ENCODE measurements around the gene RFFL.

Gene RFFL

DNA sequence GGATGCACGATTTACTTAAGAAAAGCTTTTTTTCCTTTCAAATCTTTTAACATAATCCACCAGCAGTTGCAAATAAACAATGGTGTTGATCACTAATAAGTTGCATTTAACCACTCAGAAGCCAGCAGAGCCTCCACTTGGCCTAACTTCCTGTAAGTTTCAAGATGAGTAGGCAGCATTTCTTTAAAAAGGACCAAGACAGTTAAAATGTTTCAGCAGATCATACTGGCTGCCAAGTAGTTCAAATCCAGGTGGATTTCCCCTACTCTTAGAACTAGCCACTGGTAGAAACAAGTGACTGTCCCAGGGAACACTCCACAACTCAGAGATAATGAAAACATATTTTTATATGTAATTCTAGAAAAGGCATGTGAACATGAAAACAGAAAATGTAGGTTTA, 17.0 kb upstream of the RFFL start:
- peak in 1 of 5 donors; percentile 81 for DNase-seq

- DNase-seq, result no peak
Measured at GRCh38 chr17:35079547-35080423, 16.3 kb upstream of the RFFL start.

- DNase-seq, result no peak
Measured at GRCh38 chr17:35076874-35077273, 13.4 kb upstream of the RFFL start.

DNA sequence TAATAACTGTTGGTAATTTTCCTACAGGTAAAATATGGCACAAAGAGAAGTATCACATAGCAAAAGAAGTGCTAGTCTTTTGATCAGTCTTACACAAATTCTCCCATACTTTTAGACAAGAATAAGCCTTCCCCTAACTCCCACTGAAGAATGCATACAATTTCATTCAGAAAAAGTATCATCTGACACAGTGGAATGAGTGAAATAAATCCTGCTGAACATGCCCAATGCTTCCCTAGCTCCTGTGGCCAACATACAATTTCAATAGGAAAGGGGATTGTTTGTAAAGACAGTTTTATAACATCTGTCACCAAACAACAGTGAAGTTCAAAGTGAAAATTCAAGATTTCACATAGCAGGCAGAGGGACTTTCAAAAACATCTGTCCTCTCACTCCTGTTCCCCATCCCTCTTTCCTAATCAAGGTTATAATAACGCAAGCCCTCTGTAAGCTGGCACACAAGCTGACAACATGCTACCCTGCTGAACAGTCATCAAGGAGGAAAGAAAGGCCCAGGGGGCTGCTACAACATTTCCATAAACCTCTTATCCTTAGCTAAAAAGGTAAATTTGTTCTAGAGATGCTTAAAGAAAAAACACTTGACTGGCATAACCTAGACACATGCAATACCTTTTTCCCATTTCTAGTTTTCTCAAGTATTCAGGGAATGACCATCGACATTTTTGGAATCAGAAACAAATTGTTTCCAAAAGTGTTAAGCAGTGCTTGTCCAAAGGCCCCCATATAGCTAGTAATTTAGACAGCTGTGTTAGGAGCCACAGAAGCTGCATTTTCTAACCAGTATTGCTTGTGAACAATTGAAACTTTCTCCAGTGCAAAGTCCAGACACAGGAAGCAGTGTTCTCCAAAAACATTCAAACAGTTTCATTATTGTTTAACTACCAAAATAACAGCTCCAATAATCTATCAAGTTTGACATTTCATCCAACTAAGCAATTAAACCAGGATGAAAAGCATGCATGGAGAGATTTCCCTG, 11.5 kb upstream of the RFFL start:
- DNase-seq, result no peak

DNA sequence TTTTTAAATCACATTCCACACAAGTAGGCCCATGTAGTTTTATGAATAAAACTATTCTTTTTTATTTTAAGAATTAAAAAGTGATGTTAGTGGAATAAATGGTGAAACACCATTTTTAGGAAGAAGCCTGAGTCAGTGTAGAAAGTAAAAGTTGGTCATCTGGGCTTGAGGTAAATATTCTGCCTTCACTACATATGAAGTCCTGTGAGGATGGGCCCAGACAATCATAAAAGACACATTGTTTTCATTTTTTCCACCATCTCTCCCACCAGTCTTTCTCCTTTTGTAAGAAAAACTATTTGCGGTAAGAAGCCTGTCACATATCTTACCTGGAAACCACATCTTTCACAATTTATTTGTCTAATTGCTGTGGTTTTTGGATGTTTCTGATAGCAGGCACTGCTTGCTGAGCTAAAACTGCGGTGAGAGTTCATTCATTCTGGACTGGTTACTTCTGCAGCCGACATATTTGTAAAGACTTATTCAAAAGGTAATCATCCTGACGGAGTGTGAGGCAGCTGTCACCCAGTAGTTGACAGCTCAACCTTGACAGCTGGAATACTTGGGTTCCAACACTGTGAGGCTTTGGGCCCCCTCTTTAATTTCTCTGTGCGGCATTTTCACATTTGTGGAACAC, 10.6 kb upstream of the RFFL start:
- DNase-seq, result peak in 1 of 5 donors; percentile 41

- peak in 1 of 5 donors; percentile 66 for DNase-seq
Measured at GRCh38 chr17:35073183-35073790, 9.8 kb upstream of the RFFL start.

DNA sequence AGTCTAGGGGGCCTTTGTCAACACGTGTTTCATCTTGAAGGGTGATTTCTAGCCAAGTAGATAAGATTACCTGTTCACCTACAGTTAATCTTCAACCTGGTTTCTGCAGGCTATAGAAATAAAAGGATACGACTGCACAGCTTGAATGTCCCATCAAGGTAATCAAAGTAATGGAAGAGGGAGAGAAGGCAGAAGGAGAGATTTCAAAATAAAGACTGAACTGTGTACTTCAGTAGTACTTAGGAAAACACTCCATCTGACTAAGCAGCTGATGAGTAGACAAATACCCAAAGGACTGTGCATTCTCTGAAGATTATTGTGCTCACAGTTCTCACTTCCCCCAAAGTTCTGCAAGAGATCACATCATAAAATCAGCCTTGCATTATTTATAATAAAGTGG, 5.8 kb upstream of the RFFL start:
- DNase-seq, result no peak

DNA sequence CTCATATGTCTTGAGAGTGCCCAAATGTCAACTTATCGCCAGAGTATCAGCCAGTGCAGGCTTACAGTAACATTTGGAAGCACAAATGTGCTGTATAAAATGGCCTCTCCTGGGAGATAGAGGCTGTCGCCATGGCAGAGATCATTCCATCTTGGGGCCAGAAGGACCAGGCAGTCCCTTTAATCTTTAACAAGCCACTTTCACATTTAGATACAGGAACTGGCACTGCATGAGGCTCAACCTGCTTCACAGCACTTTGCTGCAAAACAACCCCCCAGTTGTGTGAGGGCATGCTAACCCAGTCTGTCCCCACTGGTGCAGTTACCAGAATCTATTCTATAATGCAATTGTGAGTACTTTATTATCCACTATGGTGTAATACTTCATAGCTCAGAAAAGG, 4.7 kb upstream of the RFFL start:
- peak in 1 of 5 donors; percentile 45 for DNase-seq

DNA sequence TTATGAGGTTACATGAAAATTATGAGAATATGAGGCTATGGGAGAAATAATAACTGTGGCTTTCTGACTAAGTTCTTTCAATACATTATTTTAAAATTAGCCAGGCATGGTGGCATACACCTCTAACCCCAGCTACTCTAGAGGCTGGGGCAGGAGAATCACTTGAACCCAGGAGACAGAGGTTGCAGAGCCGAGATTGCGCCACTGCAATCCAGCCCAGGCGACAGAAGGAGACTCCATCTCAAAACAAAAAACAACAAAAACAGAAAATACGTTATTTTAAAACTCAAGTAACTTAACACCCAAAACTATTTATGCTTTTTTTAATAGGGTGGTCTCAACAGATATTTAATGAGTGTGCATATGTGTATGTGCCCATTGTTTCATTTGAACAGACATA, 2.4 kb upstream of the RFFL start:
- DNase-seq, result no peak

DNA sequence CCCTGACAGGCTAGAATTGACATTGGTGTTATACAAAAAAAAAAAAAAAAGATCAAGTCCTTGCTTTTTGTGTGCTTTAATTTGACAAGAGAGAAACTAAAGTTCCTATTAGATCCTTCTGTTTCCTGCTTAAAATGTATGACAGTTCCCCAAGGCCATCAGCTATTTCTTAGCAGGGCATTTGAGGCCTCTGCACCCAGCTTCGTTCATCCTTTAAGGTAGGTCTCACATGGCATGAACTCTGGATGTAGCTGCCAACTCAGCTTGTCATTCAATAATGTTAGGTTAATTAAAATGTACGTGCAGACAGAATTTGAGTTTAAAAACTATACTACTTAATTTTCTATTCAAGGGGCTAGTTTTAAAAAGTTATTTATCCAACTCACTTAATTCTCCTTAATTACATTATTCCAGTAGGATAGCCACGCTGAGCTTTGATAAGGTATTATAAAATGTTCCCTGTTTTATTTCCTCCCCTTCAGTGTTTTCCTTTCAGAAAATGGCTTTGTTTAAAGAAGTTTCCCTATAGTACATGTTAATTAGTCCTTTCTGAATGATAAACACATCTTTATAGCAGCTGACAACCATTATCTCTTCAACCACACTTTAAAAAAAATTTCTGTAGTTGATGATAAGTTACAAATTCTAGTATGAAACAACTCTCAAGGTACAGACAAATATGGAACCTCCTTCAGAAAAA, 1.2 kb upstream of the RFFL start:
- no peak for DNase-seq

DNA sequence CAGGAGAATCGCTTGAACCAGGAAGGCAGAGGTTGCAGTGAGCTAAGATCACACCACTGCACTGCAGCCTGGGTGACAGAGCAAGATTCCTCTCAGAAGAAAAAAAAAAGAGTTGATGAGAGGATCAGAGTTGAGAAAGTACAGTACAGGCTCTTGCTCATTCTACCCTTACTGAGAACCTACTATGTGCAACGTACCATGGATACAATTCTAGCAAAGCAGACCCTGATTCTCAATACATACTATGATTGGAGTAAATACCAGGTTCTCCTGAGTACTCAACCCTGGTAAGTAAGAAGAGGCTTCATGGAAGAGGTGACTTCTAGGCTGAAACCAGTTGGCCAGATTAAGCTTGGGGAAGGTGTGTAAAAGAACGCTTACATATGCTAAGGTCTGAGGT, 1.2 kb downstream of the RFFL start:
- DNase-seq, result no peak

DNA sequence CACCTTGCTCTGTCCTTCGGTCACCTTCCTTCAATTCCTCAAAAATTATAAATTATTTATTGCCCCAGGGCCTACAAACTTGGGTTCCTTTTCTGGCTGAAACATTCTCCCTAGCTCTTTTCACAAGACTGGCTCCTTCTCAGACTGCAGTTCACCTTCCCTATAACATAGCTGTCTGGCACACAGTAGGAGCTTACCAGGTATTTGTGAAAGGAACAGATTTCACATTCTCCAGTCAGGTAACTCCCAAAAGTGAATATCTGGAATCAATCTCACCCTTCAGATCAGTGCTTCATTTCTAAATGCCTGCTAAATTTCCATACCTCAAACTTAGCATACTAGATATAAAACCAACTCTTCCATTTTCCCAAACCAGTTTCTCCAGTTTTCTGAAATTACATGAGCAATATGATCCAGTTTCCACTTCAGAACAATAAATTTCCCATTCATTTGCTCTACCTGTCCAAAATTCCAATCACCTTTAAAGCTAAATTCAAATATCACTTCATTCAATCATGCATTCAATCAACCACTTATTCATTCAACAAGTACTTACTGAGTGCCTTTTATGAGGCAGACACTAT, 6.1 kb downstream of the RFFL start:
- no peak for DNase-seq

DNA sequence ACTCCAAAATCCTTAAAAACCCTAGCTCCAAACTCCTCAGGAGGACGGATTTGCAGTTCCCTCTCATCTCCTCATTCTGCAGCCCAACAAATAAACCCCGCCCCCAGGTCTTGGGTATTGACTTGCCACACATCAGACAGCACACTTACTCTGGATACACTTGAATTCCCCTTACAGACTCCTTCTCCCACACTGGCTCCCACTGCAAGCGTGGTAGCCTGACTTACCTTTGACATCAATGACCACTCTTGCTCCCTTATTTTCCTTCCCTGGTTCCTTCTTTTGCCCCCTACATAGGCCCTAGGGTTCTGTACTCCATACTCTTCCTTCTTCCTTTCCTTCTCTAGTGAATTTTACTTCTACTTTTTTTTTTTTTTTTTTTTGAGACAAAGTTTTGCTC, 7.5 kb downstream of the RFFL start:
- no peak for DNase-seq

DNA sequence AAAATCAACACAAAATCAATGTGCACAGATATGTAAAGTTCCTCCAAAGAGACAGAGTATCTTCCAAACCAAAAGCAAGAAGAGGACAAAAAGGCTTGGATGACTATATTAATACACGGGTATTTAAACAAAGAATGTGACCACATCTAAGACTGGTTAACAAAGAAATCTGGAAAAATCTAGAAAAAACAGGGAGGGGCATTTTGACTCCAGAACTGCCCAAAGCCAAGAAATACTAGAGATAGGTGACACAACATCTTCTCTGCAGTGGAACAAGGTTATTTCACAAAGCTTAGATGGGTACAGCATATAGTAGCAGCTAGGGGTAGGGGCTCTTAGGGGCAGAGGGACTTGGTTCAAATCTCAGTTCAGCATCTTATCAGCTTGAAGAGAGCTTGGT, 10.3 kb downstream of the RFFL start:
- no peak for DNase-seq

- no peak for DNase-seq
Measured at GRCh38 chr17:35052780-35053179, 10.7 kb downstream of the RFFL start.

DNA sequence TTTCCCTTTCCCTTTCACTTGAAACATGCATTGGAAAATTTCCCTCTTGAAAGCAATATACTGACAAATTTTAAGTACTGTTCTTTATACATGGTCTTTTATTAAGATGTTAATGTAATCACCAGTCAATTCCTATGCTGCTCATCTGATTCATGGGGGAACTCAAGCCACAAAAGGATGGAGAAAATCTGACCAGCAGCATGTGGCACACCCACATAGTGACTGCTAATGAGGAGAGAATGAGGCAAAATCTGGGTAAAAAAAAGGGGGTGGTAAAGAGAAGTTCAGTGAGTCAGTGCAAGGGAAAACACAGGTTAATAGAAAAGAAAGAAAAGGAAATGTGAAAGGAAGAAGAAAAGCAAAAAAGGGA, 11.3 kb downstream of the RFFL start:
- no peak for DNase-seq

- peak in 1 of 5 donors; percentile 49 for DNase-seq
Measured at GRCh38 chr17:35051579-35052240, 11.8 kb downstream of the RFFL start.

DNA sequence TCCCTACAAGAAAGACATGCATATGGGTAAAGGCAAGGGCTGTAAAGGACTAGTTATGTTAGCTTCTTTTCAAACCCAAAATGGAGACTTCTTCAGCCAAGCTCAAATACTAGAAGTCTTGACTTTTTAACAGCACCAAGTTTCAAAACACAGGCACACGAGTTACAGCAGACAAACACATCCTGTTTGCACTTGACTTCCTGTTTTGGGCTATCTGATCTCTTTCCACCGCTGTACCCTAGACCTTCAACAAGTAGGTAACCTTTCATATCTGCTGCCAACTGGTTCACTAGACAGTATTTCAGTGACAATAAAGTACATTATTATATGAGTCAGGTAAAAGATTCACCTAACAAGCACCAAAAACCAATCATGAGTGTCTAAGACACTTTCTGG, 12.3 kb downstream of the RFFL start:
- peak; percentile 8 to 87 (median 37) for DNase-seq

DNA sequence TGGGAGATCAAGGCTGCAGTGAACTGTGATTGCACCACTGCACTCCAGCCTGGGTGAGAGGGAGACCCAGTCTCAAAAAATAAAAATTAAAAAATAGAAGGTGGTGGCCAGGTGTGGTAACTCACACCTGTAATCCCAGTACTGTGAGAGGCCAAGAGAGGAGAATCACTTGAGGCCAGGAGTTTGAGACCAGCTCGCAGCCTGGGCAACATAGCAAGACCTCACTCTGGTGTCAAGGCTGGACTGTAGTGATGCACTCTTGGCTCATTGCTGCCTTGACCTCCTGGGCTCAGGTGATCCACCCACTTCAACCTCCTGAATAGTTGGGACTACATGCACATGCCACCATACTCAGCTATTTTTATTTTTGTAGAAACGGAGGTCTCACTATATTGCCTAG, 13.3 kb downstream of the RFFL start:
- DNase-seq, result no peak

- no peak for DNase-seq
Measured at GRCh38 chr17:35048685-35049379, 14.7 kb downstream of the RFFL start.
